Parathyroid adenoma (tissue), 2 donors: ENCODE measurements around the gene ACLY.
"Not testable (repeated sequence)": the region's sequence is repeated elsewhere in the genome, so short reads cannot be mapped to it uniquely, and the experiment has no call there.

Experiments
- H2AFZ ChIP-seq: fragments of 300-600 bp; sonication (generic); one replicate; pipeline ENCODE4 v1.7.0; 2017; ENCODE audit warnings: antibody characterized with exemption, mild to moderate bottlenecking
- H3K27ac ChIP-seq: fragments of 300-600 bp; sonication (generic); one replicate; pipeline ENCODE4 v1.7.0; 2017
- H3K27me3 ChIP-seq: fragments of 300-600 bp; sonication (generic); one replicate; pipeline ENCODE4 v1.7.0; 2017; ENCODE audit warnings: low read length; ENCODE audit not compliant: control insufficient read depth, insufficient read depth
- H3K36me3 ChIP-seq: fragments of 300-600 bp; sonication (generic); one replicate; pipeline ENCODE4 v1.7.0; 2017; ENCODE audit warnings: low read length; ENCODE audit not compliant: control insufficient read depth, insufficient read depth
- H3K4me1 ChIP-seq: fragments of 300-600 bp; sonication (generic); one replicate; pipeline ENCODE4 v1.7.0; 2017; ENCODE audit warnings: control low read depth
- H3K4me2 ChIP-seq: fragments of 300-600 bp; sonication (generic); one replicate; pipeline ENCODE4 v1.7.0; 2017; ENCODE audit warnings: low read length
- H3K4me3 ChIP-seq: fragments of 300-600 bp; sonication (generic); one replicate; pipeline ENCODE4 v1.7.0; 2017; ENCODE audit warnings: low read depth, low read length
- H3K79me2 ChIP-seq: fragments of 300-600 bp; sonication (generic); one replicate; pipeline ENCODE4 v1.7.0; 2017; ENCODE audit warnings: control low read depth
- H3K9ac ChIP-seq: fragments of 300-600 bp; sonication (generic); one replicate; pipeline ENCODE4 v1.7.0; 2017; ENCODE audit warnings: mild to moderate bottlenecking
- H3K9me3 ChIP-seq: fragments of 300-600 bp; sonication (generic); one replicate; pipeline ENCODE4 v1.7.0; 2017; ENCODE audit warnings: low read length; ENCODE audit not compliant: control insufficient read depth
- TF ChIP-seq, protein P1 (sequence below): fragments of 300-600 bp; sonication (generic); IDR thresholded peaks from one replicate; pipeline ENCODE4 v1.7.0; 2017; ENCODE audit warnings: antibody characterized with exemption, mild to moderate bottlenecking
- donor health status: primary hyperparathyroidism.

ACLY gene

GRCh38 chr17:41837761-41838538 is 80.8 kb downstream of the ACLY start, which contains the start of gene KLHL10:
KLHL10 (plus strand) TSS chr17:41837825; CDS start chr17:41837933, 108 bp downstream.
- Histone ChIP-seq H3K4me2 (peak within 1 kb of the TSS; percentile 97), H3K4me3 (peak within 1 kb of the TSS; percentile 77), H3K27ac (no peak within 1 kb of the TSS), H3K9ac (no peak within 1 kb of the TSS), H3K9me3 (no peaks in the 10 kb centered on the region), H3K36me3 (no peaks in the 10 kb centered on the region), H3K27me3 (no peaks in the 10 kb centered on the region), H2AFZ (peak within 1 kb of the TSS; percentile 89), H3K4me1 (no peaks in the 10 kb centered on the region), H3K79me2 (no peaks in the 10 kb centered on the region)
- TF ChIP-seq, protein P1, sequence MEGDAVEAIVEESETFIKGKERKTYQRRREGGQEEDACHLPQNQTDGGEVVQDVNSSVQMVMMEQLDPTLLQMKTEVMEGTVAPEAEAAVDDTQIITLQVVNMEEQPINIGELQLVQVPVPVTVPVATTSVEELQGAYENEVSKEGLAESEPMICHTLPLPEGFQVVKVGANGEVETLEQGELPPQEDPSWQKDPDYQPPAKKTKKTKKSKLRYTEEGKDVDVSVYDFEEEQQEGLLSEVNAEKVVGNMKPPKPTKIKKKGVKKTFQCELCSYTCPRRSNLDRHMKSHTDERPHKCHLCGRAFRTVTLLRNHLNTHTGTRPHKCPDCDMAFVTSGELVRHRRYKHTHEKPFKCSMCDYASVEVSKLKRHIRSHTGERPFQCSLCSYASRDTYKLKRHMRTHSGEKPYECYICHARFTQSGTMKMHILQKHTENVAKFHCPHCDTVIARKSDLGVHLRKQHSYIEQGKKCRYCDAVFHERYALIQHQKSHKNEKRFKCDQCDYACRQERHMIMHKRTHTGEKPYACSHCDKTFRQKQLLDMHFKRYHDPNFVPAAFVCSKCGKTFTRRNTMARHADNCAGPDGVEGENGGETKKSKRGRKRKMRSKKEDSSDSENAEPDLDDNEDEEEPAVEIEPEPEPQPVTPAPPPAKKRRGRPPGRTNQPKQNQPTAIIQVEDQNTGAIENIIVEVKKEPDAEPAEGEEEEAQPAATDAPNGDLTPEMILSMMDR: no peak

DNA sequence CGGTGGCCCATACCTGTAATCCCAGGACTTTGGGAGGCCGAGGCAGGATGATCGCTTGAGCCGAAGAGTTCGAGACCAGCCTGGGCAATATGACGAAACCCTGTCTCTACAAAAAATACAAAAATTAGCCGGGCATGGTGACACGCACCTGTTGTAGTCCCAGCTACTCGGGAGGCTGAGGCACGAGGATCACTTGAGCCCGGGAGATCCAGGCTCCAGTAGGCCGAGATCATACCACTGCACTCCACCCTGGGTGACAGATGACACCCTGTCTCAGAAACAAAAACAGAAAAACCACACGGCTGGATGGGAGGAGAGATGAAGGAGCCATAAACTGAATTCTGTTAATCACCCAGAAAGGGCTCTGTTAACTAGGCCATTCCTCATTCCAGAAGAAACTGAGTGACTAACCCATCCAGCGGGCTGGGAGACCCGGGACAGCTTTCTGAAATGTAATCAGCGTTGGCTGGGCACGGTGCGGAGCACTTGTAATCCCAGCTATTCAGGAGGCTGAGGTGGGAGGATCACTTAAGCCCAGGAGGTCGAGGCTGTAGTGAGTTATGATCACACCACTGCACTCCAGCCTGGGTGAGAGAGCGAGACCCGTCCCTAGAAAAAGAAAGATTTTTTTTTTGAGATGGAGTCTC is 82.1 kb downstream of the ACLY start:
- Histone ChIP-seq H3K4me1 (no peaks in the 10 kb centered on the region), H3K4me2 (peak overlapping the region; percentile 97), H3K9ac (no peak overlapping the region), H3K9me3 (no peaks in the 10 kb centered on the region), H2AFZ (peak overlapping the region; percentile 89), H3K27me3 (no peaks in the 10 kb centered on the region), H3K36me3 (no peaks in the 10 kb centered on the region), H3K4me3 (peak overlapping the region; percentile 77), H3K27ac (no peak overlapping the region), H3K79me2 (no peaks in the 10 kb centered on the region)
- TF ChIP-seq, protein P1: no peak

- H3K79me2 ChIP-seq: no peaks in the 10 kb centered on the region
- H3K4me2 ChIP-seq: peak within 1 kb of the TSS; percentile 97
- no peaks in the 10 kb centered on the region for H3K27me3 ChIP-seq
- TF ChIP-seq, protein P1: no peak
- H2AFZ ChIP-seq: peak within 1 kb of the TSS; percentile 96
- H3K36me3 ChIP-seq: no peaks in the 10 kb centered on the region
- H3K9ac ChIP-seq: peak within 1 kb of the TSS; percentile 78
- H3K27ac ChIP-seq: peak within 1 kb of the TSS; percentile 43
- peak within 1 kb of the TSS; percentile 77 for H3K4me3 ChIP-seq
- H3K9me3 ChIP-seq: no peaks in the 10 kb centered on the region
- no peaks in the 10 kb centered on the region for H3K4me1 ChIP-seq
These were observed 82.8 kb downstream of the ACLY start, which contains the start of gene NT5C3B for GRCh38 chr17:41835800-41836549. NT5C3B (minus strand) TSS chr17:41836232; CDS start chr17:41836193, 39 bp downstream.

GRCh38 chr17:41835214-41835799 is 83.4 kb downstream of the ACLY start:
- H3K79me2 ChIP-seq: no peaks in the 10 kb centered on the region
- H3K4me1 ChIP-seq: no peaks in the 10 kb centered on the region
- no peaks in the 10 kb centered on the region for H3K36me3 ChIP-seq
- TF ChIP-seq, protein P1: no peak
- H3K4me3 ChIP-seq: peak overlapping the region; percentile 77
- no peaks in the 10 kb centered on the region for H3K9me3 ChIP-seq
- H3K4me2 ChIP-seq: peak overlapping the region; percentile 97
- no peaks in the 10 kb centered on the region for H3K27me3 ChIP-seq
- peak overlapping the region; percentile 78 for H3K9ac ChIP-seq
- H2AFZ ChIP-seq: peak overlapping the region; percentile 96
- peak overlapping the region; percentile 43 for H3K27ac ChIP-seq

- H3K79me2 ChIP-seq, H3K4me3 ChIP-seq, H3K27ac ChIP-seq, H3K9me3 ChIP-seq, H3K36me3 ChIP-seq, H2AFZ ChIP-seq, H3K9ac ChIP-seq, H3K4me1 ChIP-seq, H3K4me2 ChIP-seq, H3K27me3 ChIP-seq: not testable (repeated sequence)
These were observed 88.8 kb downstream of the ACLY start for GRCh38 chr17:41829961-41830360.
